ENCODE measurements around the gene CLEC18C. TPM values are rescaled to one million over a fixed set of nuclear protein-coding genes. Genes with fewer than 3 reads are reported as not detected.

The CLEC18C gene
- total RNA-seq, 1 experiment from 2014 or later: 0.48 TPM

- Mint-ChIP-seq H3K4me3 (no peak overlapping the region), H3K9me3 (no peaks in the 10 kb centered on the region), H3K27me3 (ENCODE audit: low read depth) (no peaks in the 10 kb centered on the region), H3K36me3 (peaks cover 3% of the 10 kb centered on the region), H3K4me1 (no peaks in the 10 kb centered on the region), H3K27ac (no peak overlapping the region)
- ChIA-PET POLR2A (no interaction called here), CTCF (no interaction called here)
- TF ChIP-seq ZNF416 (CRISPR knock-in tag; IDR thresholded peaks at IDR 0.05) (no peak), CREM (CRISPR knock-in tag; IDR thresholded peaks at IDR 0.05) (no peak), ZMAT4 (CRISPR knock-in tag; IDR thresholded peaks at IDR 0.05) (no peak), AFF4 (CRISPR knock-in tag; IDR thresholded peaks at IDR 0.05; ENCODE audit: borderline replicate concordance) (no peak), ETV6 (CRISPR knock-in tag; IDR thresholded peaks at IDR 0.05) (no peak), ZNF317 (CRISPR knock-in tag; IDR thresholded peaks at IDR 0.05; ENCODE audit: borderline replicate concordance, low read depth) (no peak), E2F1 (CRISPR knock-in tag; IDR thresholded peaks at IDR 0.05) (no peak), GABPB1 (CRISPR knock-in tag; IDR thresholded peaks at IDR 0.05) (no peak), FOXK1 (CRISPR knock-in tag; IDR thresholded peaks at IDR 0.05) (no peak)
- DNase-seq (ENCODE audit: low spot score): no peak
- ATAC-seq: no peak
Observed at GRCh38 chr16:70159355-70160348, 13.9 kb upstream of the CLEC18C start.

- POLR2A ChIA-PET: no interaction called here
Observed at GRCh38 chr16:70160388-70160787, 13.2 kb upstream of the CLEC18C start.

GRCh38 chr16:70160821-70161220 is 12.8 kb upstream of the CLEC18C start:
- POLR2A ChIA-PET: no interaction called here
- Mint-ChIP-seq H3K4me3 (no peak overlapping the region), H3K27me3 (ENCODE audit: low read depth) (no peaks in the 10 kb centered on the region), H3K4me1 (no peaks in the 10 kb centered on the region), H3K27ac (no peak overlapping the region), H3K9me3 (no peaks in the 10 kb centered on the region), H3K36me3 (peaks cover 3% of the 10 kb centered on the region)
- TF ChIP-seq GRHL2 (CRISPR knock-in tag; IDR thresholded peaks at IDR 0.05; ENCODE audit: insufficient replicate concordance, severe bottlenecking) (no peak), IRF2 (CRISPR knock-in tag; IDR thresholded peaks at IDR 0.05; ENCODE audit: borderline replicate concordance, low read depth) (no peak), ZNF263 (CRISPR knock-in tag; IDR thresholded peaks at IDR 0.05; ENCODE audit: low read depth) (no peak), ATF2 (CRISPR knock-in tag; IDR thresholded peaks at IDR 0.05; ENCODE audit: borderline replicate concordance, low read depth) (no peak), E2F5 (CRISPR knock-in tag; IDR thresholded peaks at IDR 0.05) (no peak), NFATC4 (CRISPR knock-in tag; IDR thresholded peaks at IDR 0.05) (no peak), NFYB (CRISPR knock-in tag; conservative IDR thresholded peaks at IDR 0.05; ENCODE audit: low read depth) (no peak)
- ATAC-seq (no peak), DNase-seq (ENCODE audit: low spot score) (no peak)
- CTCF ChIA-PET: no interaction called here

More at GRCh38 chr16:70160388-70160787, 13.2 kb upstream of the CLEC18C start:
- Mint-ChIP-seq H3K27ac (no peak overlapping the region), H3K27me3 (ENCODE audit: low read depth) (no peaks in the 10 kb centered on the region), H3K9me3 (no peaks in the 10 kb centered on the region), H3K36me3 (peaks cover 3% of the 10 kb centered on the region), H3K4me1 (no peaks in the 10 kb centered on the region), H3K4me3 (no peak overlapping the region)
- DNase-seq (ENCODE audit: low spot score): no peak
- no peak for ATAC-seq
- no peak for TF ChIP-seq GABPB1 (CRISPR knock-in tag; IDR thresholded peaks at IDR 0.05)
- no peak for TF ChIP-seq ATF6 (CRISPR knock-in tag; IDR thresholded peaks at IDR 0.05)
- no peak for TF ChIP-seq ZNF138 (CRISPR knock-in tag; conservative IDR thresholded peaks at IDR 0.05)
- CTCF ChIA-PET: no interaction called here
